NCI-H187 (cell line): ENCODE measurements around the gene PAX5.

Source experiments
- DNase-seq, 2 experiments: peaks; one replicate each; lab custom pipeline; 2025; lab: John Stamatoyannopoulos, UW

The PAX5 gene

GRCh38 chr9:36803961-36804360 lies 230.1 kb downstream of the PAX5 start:
- DNase-seq: no peak

- no peak for DNase-seq
These were observed 231.7 kb downstream of the PAX5 start for GRCh38 chr9:36802201-36802920.

- no peak for DNase-seq
These were observed 233.6 kb downstream of the PAX5 start for GRCh38 chr9:36800455-36800854.

GRCh38 chr9:36798350-36799065 lies 235.6 kb downstream of the PAX5 start:
- DNase-seq: peak in 1 of 2 experiments; percentile 36

- no peak for DNase-seq
These were observed 236.4 kb downstream of the PAX5 start for GRCh38 chr9:36797471-36798220.

GRCh38 chr9:36796671-36797419 lies 237.2 kb downstream of the PAX5 start:
- DNase-seq: no peak

GRCh38 chr9:36794461-36794860 lies 239.6 kb downstream of the PAX5 start:
- DNase-seq: no peak

- no peak for DNase-seq
These were observed 240.8 kb downstream of the PAX5 start for GRCh38 chr9:36793277-36793676.

- no peak for DNase-seq
These were observed 242.7 kb downstream of the PAX5 start for GRCh38 chr9:36791222-36791950.

GRCh38 chr9:36789886-36790285 lies 244.2 kb downstream of the PAX5 start:
- DNase-seq: no peak

- no peak for DNase-seq
These were observed 245.5 kb downstream of the PAX5 start for GRCh38 chr9:36788534-36788933.

GRCh38 chr9:36787709-36788108 lies 246.4 kb downstream of the PAX5 start:
- DNase-seq: no peak
